Measurements from ENCODE around the gene FLVCR2. TPM values are rescaled to one million over a fixed set of nuclear protein-coding genes. Genes with fewer than 3 reads are reported as not detected.

Gene FLVCR2
- polyA plus RNA-seq, 3 donors, result 13.2 to 36.6 (median 16.3) TPM

- Histone ChIP-seq H3K9ac (ENCODE audit: insufficient read depth, low read length, poor library complexity, severe bottlenecking) (no peak overlapping the region), H3K4me3 (replicated peaks in 1 of 3; ENCODE audit: low read depth in 2 of 3, low read length in 3 of 3) (no peak overlapping the region), H3K4me2 (replicated peaks; ENCODE audit: extremely low read depth, low read length, poor library complexity, severe bottlenecking) (no peak overlapping the region), H3K9me3 (replicated peaks in 1 of 2; ENCODE audit: control insufficient read depth in 1 of 2, insufficient read depth in 1 of 2, low read length in 2 of 2) (peaks cover 10 to 15% of the 10 kb centered on the region in 2 donors), H3K4me1 (ENCODE audit: control insufficient read depth in 1 of 2, insufficient read depth in 2 of 2, low read length in 2 of 2) (peaks cover 74 to 76% of the 10 kb centered on the region in 2 donors), H3K79me2 (ENCODE audit: insufficient read depth, low read length) (peaks cover 7% of the 10 kb centered on the region), H3K27me3 (ENCODE audit: control insufficient read depth in 2 of 2, insufficient read depth in 2 of 2, low read length in 2 of 2) (no peaks in the 10 kb centered on the region), H3K36me3 (replicated peaks in 1 of 2; ENCODE audit: control insufficient read depth in 1 of 2, insufficient read depth in 2 of 2, low read length in 2 of 2) (no peaks in the 10 kb centered on the region), H2AFZ (ENCODE audit: insufficient read depth, low read depth, low read length, poor library complexity, severe bottlenecking) (no peak overlapping the region), H3K27ac (ENCODE audit: low read depth in 1 of 2, low read length in 2 of 2) (no peak overlapping the region), H4K20me1 (ENCODE audit: insufficient read depth, low read length) (no peaks in the 10 kb centered on the region)
- H3K27me3 Mint-ChIP-seq (ENCODE audit: low read depth in 3 of 3), result peaks cover 0 to 8% (median 0%) of the 10 kb centered on the region in 3 donors
- peak overlapping the region in 3 of 7 donors; percentile 27 to 73 (median 58) for H3K27ac Mint-ChIP-seq
- H3K9me3 Mint-ChIP-seq, result peaks cover 3 to 15% (median 12%) of the 10 kb centered on the region in 7 donors
- peaks cover 18 to 27% of the 10 kb centered on the region in 2 donors for H3K36me3 Mint-ChIP-seq
- no peak for DNase-seq
- intact Hi-C loops (cut with micrococcal nuclease), result no loop called here
- TF ChIP-seq CTCF (IDR thresholded peaks at IDR 0.05), result no peak
- no peak overlapping the region for H3K4me3 Mint-ChIP-seq
- H3K4me1 Mint-ChIP-seq, result peaks cover 74% of the 10 kb centered on the region
- 100% methylated on average over 1 of the region's 1 CpG for WGBS (ENCODE audit: insufficient coverage)
Measured at GRCh38 chr14:75607044-75607443, 28.6 kb downstream of the FLVCR2 start.

GRCh38 chr14:75607842-75608640, 29.6 kb downstream of the FLVCR2 start:
- no peak overlapping the region for H2AFZ ChIP-seq (ENCODE audit: insufficient read depth, low read depth, low read length, poor library complexity, severe bottlenecking)
- H3K4me3 ChIP-seq (replicated peaks in 1 of 3; ENCODE audit: low read depth in 2 of 3, low read length in 3 of 3), result no peak overlapping the region
- intact Hi-C loops (cut with micrococcal nuclease), result no loop called here
- H3K27me3 ChIP-seq (ENCODE audit: control insufficient read depth in 2 of 2, insufficient read depth in 2 of 2, low read length in 2 of 2), result no peaks in the 10 kb centered on the region
- no peak overlapping the region for H3K27ac ChIP-seq (ENCODE audit: low read depth in 1 of 2, low read length in 2 of 2)
- no peak overlapping the region for H3K4me2 ChIP-seq (replicated peaks; ENCODE audit: extremely low read depth, low read length, poor library complexity, severe bottlenecking)
- H3K36me3 ChIP-seq (replicated peaks in 1 of 2; ENCODE audit: control insufficient read depth in 1 of 2, insufficient read depth in 2 of 2, low read length in 2 of 2), result no peaks in the 10 kb centered on the region
- TF ChIP-seq CTCF (IDR thresholded peaks at IDR 0.05), result no peak
- peaks cover 9% of the 10 kb centered on the region for H3K79me2 ChIP-seq (ENCODE audit: insufficient read depth, low read length)
- H3K27me3 Mint-ChIP-seq (ENCODE audit: low read depth in 3 of 3), result peaks cover 0 to 8% (median 0%) of the 10 kb centered on the region in 3 donors
- H3K4me1 ChIP-seq (ENCODE audit: control insufficient read depth in 1 of 2, insufficient read depth in 2 of 2, low read length in 2 of 2), result peaks cover 68 to 73% of the 10 kb centered on the region in 2 donors
- DNase-seq, result no peak
- H3K4me1 Mint-ChIP-seq, result peaks cover 71% of the 10 kb centered on the region
- no peak overlapping the region for H3K9ac ChIP-seq (ENCODE audit: insufficient read depth, low read length, poor library complexity, severe bottlenecking)
- H4K20me1 ChIP-seq (ENCODE audit: insufficient read depth, low read length), result no peaks in the 10 kb centered on the region
- peaks cover 10 to 15% of the 10 kb centered on the region in 2 donors for H3K9me3 ChIP-seq (replicated peaks in 1 of 2; ENCODE audit: control insufficient read depth in 1 of 2, insufficient read depth in 1 of 2, low read length in 2 of 2)
- H3K9me3 Mint-ChIP-seq, result peaks cover 3 to 16% (median 12%) of the 10 kb centered on the region in 7 donors
- WGBS (ENCODE audit: insufficient coverage), result 98% methylated on average over 6 of the region's 12 CpGs
- no peak overlapping the region for H3K4me3 Mint-ChIP-seq
- H3K27ac Mint-ChIP-seq, result peak overlapping the region in 3 of 7 donors; percentile 28 to 71 (median 33)
- peaks cover 25 to 34% of the 10 kb centered on the region in 2 donors for H3K36me3 Mint-ChIP-seq

Data from CD14-positive monocyte (primary cell).